HG03025 (cell line): ENCODE data around the gene SPINT1.

Experiments used
- ATAC-seq: cut with Tn5 transposase; IDR thresholded peaks from one replicate; pipeline ENCODE4 v1.9.1; 2021; ENCODE audit warnings: mild to moderate bottlenecking, moderate library complexity; ENCODE audit not compliant: unreplicated experiment, low FRiP score

SPINT1 gene, protein sequence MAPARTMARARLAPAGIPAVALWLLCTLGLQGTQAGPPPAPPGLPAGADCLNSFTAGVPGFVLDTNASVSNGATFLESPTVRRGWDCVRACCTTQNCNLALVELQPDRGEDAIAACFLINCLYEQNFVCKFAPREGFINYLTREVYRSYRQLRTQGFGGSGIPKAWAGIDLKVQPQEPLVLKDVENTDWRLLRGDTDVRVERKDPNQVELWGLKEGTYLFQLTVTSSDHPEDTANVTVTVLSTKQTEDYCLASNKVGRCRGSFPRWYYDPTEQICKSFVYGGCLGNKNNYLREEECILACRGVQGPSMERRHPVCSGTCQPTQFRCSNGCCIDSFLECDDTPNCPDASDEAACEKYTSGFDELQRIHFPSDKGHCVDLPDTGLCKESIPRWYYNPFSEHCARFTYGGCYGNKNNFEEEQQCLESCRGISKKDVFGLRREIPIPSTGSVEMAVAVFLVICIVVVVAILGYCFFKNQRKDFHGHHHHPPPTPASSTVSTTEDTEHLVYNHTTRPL

DNA sequence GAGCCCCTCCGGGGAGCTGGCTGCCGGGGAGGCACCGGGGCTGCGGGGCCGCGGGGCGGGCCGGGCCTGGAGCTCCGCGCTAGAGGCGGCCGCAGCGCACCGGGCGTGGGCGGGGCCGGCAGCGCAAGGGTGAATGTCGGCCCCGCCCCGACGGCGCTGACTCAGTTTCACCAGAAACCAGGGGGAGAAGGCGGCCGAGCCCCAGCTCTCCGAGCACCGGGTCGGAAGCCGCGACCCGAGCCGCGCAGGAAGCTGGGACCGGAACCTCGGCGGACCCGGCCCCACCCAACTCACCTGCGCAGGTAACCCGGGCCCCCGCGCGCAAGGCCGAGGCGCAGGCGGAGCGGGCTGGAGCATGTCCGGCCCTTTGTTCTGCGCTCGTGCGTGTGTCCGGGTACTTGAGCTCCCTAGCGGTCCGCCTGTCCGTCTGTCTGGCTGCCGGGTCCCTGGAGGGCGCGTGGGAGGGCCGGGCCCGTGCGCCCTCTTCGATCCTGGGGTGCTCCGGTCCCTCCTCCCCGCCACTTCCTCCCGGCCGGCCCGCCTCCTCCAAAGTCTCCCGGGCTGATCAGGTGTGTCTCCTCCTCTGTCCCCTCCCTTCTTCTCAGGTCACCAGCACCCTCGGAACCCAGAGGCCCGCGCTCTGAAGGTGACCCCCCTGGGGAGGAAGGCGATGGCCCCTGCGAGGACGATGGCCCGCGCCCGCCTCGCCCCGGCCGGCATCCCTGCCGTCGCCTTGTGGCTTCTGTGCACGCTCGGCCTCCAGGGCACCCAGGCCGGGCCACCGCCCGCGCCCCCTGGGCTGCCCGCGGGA, at the start of gene SPINT1:
Gene SPINT1 (plus strand): TSS at position 164 of the 811 bp plus-strand sequence. CDS start 507 bp downstream, at position 671.
- no peak for ATAC-seq

DNA sequence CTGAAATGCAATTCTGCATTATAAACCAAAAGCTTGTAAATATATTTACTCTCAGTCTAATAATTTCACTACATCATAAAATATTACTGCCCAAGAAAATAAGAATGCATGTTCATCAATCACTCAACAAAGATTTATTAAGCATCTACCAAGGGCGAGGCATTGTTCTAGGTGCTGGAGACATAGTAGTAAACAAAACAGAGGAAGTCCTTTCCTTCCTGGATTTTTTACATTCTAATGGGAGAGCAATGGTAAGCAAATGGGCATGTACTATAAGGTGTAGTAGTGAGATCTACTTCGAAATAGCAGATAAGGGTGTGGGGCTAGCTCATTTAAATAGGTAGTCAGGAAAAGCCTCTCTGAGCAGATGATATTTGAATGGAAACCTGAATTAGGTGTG, 47.8 kb upstream of the SPINT1 start:
- ATAC-seq = no peak

- no peak for ATAC-seq
Measured at GRCh38 chr15:40796512-40796911, 47.3 kb upstream of the SPINT1 start.

DNA sequence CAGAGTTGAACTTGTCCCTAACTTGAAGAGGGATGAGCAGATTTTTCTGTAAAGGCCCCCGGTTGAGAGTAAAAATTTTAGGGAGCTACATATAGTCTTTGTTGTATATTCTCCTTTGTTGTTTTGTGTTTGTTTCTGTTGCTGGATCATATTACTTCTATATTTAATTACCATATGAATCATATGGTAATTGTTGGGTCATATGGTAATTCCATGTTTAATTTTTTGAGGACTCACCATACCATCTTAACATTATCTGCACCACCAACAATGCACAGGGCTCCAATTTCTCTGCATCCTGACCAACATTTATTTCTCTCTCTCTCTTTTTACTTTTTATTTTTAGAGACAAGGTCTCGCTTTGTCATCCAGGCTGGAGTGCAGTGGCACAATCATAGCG, 44.3 kb upstream of the SPINT1 start:
- ATAC-seq = no peak

GRCh38 chr15:40803076-40803475, 40.8 kb upstream of the SPINT1 start:
- ATAC-seq = no peak

- ATAC-seq = no peak
Measured at GRCh38 chr15:40803688-40804087, 40.2 kb upstream of the SPINT1 start.

- ATAC-seq = no peak
Measured at GRCh38 chr15:40806672-40807027, 37.2 kb upstream of the SPINT1 start.

DNA sequence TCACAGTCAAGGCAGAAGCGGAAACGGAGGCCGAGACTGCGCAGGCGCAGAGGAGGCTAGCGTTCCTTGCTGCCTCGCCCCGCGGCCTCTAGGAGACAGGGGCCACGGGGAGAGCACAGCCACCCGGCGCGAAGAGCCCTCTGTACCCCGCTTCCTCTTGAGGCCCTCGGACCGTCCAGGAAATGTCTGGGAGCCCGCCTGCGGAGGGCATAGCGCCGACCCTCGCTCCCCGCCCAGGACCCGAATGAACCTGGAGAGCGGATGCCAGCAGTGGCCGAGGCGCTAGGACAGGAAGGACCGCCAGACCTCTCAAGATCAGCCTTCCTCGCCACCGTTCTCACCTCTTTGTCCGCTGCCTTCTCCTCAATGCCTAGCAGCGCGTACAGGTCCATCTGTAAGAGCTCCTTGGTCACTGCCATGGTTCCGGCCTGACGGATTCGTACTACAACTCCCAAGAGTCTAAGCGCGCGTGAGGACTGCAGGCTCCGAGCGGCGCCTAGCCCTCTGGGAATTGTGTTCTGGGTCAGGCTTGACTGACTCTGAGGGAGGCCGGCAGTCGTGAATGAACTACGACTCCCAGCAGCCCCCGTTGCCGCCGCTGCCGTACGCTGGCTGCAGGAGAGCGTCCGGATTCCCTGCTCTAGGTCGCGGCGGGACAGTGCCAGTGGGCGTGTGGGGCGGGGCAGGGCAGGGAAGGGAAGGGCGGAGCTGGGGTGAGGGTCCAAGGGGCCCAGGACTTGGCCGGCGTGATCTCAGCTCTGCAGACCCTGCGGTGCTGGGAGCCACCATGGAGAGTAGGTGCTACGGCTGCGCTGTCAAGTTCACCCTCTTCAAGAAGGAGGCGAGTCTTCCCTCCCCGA, 36.6 kb upstream of the SPINT1 start, which contains the start of the genes DNAJC17 and ZFYVE19:
Gene DNAJC17 (minus strand): TSS at position 446 of the 860 bp plus-strand sequence. CDS start 27 bp downstream, at position 419.
Gene ZFYVE19 (plus strand): TSS at position 62 of the 860 bp plus-strand sequence. CDS start 501 bp downstream, at position 563.
- peak; percentile 93 for ATAC-seq

- no peak for ATAC-seq
Measured at GRCh38 chr15:40807888-40808461, 35.9 kb upstream of the SPINT1 start.

DNA sequence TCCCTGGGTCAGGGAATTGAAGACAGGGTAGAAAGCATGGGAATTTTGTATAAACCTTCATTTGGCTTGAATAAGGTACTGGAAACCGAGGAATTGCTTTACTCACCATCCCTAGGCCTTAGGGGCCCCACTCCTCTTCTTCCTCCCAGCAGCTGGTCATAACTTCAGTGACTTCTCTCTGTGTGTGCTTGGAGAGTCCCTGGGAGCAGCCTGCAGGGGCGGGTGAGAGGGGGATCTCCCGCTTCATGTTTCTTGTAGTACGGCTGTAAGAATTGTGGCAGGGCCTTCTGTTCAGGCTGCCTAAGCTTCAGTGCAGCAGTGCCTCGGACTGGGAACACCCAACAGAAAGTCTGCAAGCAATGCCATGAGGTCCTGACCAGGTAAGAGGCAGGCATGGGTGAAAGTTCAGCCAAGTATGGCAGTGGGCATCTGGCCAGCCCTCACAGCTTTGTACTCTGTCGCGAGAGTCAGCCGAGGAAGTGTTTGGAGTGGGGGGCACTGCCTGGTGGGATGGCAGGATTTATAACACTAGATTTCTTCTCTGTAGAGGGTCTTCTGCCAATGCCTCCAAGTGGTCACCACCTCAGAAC, 34.9 kb upstream of the SPINT1 start:
- ATAC-seq = no peak

- no peak for ATAC-seq
Measured at GRCh38 chr15:40812721-40813425, 31.0 kb upstream of the SPINT1 start.

- ATAC-seq = no peak
Measured at GRCh38 chr15:40815042-40815698, 28.7 kb upstream of the SPINT1 start.

- ATAC-seq = no peak
Measured at GRCh38 chr15:40819048-40819447, 24.8 kb upstream of the SPINT1 start.

DNA sequence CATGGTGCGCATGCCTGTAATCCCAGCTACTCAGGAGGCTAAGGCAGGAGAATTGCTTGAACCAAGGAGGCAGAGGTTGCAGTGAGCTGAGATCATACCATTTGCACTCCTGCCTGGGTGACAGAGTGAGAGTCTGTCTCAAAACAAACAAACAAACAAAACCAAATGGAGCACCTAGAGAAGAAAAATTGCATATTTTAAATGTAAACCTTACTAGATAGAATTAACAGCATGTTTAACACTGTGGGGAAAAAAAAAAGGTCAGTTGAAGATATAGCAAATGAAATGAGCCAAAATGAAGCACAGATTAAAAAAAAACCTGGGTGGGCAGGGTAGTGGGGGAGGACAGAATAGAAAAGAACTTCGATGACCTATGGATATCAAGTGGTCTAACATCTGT, 22.7 kb upstream of the SPINT1 start:
- no peak for ATAC-seq

- no peak for ATAC-seq
Measured at GRCh38 chr15:40823572-40824343, 20.1 kb upstream of the SPINT1 start.

- ATAC-seq = no peak
Measured at GRCh38 chr15:40825661-40826422, 18.0 kb upstream of the SPINT1 start.
